Activated CD8-positive, alpha-beta memory T cell treated with anti-CD3 and anti-CD28 coated beads, Interleukin-2, amount 10 ng/mL, durations not matched to agents 7 days and 5 days (primary cell): ENCODE measurements around the gene FBXO30. TPM values are rescaled to one million over a fixed set of nuclear protein-coding genes. Genes with fewer than 3 reads are reported as not detected.

Experiments used
- ATAC-seq: fragments of 150-1000 bp; cut with Tn5 transposase; one replicate; pipeline ENCODE4 v1.10.0; 2021; ENCODE audit warnings: moderate library complexity
- CTCF ChIA-PET: fragments of 350-600 bp; sonication (Branson Sonifier 250); formaldehyde crosslinking; loops from one replicate; lab custom pipeline; 2021; ENCODE audit warnings: antibody characterized with exemption; lab: Charles Lee
- DNase-seq: peaks from one replicate; pipeline ENCODE4 v3.0.0-alpha.2; 2020
- H3K27ac Mint-ChIP-seq: one replicate; pipeline ENCODE4 v1.8.0; 2021; ENCODE audit warnings: mild to moderate bottlenecking, mixed read lengths
- H3K27me3 Mint-ChIP-seq: one replicate; pipeline ENCODE4 v1.8.0; 2021; ENCODE audit warnings: mixed read lengths
- H3K36me3 Mint-ChIP-seq: one replicate; pipeline ENCODE4 v1.8.0; 2021; ENCODE audit warnings: mild to moderate bottlenecking, mixed read lengths
- H3K4me1 Mint-ChIP-seq: one replicate; pipeline ENCODE4 v1.8.0; 2021; ENCODE audit warnings: mixed read lengths
- H3K4me3 Mint-ChIP-seq: one replicate; pipeline ENCODE4 v1.8.0; 2021; ENCODE audit warnings: mild to moderate bottlenecking, moderate library complexity, mixed read lengths
- H3K9me3 Mint-ChIP-seq: one replicate; pipeline ENCODE4 v1.8.0; 2022; ENCODE audit warnings: low read depth, mixed read lengths
- total RNA-seq, 2 experiments: library from RNA; stranded (reverse); gene quantifications; one replicate each; pipeline ENCODE4 v1.2.3, GENCODE V29; 2021

The FBXO30 gene
- total RNA-seq, 2 experiments from 2014 or later = 4.2 to 7.4 TPM

DNA sequence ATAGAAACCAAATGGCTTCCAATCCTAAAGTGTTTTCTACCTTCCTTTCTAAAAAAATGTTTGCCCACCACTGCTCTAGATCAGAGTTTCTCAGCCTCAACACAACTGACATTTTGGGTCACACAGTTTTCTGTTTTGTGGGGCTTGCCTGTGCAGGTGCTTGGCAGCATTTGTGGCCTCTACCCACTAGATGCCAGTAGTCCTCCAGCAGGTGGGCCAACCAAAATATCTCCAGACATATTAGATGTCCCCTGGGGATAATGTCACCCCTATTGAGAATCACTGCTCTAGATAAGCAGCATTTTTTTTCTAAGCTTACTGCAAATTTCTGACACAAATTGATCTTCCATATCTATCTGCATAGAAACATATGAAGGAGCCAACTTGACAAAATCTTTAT, 53.0 kb downstream of the FBXO30 start:
- Mint-ChIP-seq H3K27me3 (no peaks in the 10 kb centered on the region), H3K4me1 (no peaks in the 10 kb centered on the region), H3K9me3 (no peaks in the 10 kb centered on the region), H3K4me3 (no peak overlapping the region), H3K36me3 (no peaks in the 10 kb centered on the region), H3K27ac (no peak overlapping the region)
- no peak for DNase-seq
- no peak for ATAC-seq
- CTCF ChIA-PET = no interaction called here

DNA sequence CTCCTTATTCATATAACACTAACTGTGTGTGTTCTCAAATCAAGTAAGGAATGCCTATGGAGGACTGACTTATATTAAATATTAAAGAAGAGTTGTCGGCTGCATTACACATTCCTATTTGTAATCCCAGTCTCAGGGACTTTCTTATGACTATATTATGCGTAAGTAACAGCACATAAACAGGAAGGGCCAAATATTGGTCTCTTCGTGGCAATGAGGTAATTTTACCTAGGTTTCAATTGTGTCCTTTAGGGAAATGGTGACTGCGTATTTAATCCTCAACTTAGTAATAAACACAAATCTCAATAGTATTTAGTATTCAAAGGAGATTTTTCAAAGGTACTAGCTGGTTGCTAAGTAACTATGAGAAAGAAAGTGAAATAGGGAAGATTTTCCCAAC, 56.5 kb downstream of the FBXO30 start:
- Mint-ChIP-seq H3K4me3 (no peak overlapping the region), H3K4me1 (no peaks in the 10 kb centered on the region), H3K36me3 (no peaks in the 10 kb centered on the region), H3K27me3 (no peaks in the 10 kb centered on the region), H3K9me3 (no peaks in the 10 kb centered on the region), H3K27ac (no peak overlapping the region)
- no peak for ATAC-seq
- CTCF ChIA-PET = interaction anchor here (1.2 kb wide), 1 partner anchor 124 kb away, joined by 3 read pairs; no protein-coding TSS in a partner anchor
- no peak for DNase-seq

DNA sequence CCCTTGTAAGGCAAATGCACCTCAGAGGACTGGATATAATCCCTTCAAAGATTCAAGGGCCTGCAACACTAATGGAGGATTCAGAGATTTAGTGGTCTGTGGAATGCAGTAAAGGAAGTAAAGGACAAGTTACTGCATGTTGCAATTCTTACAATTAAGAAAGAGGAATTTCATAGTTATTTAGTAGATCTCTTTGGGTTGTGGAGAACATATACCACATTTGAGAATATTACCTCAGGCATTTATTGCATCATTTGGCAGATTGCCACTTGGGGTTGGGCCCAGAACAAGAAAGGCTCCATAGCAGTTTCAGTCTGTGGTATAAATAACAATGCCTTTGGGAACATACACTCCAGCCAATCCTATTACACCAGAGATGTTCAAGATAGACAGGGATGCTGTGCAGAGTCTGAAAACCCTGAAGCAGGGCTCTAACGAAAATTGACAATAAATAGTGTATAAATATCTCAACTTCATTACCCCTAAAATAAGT, 58.4 kb downstream of the FBXO30 start:
- Mint-ChIP-seq H3K9me3 (no peaks in the 10 kb centered on the region), H3K4me3 (no peak overlapping the region), H3K27ac (no peak overlapping the region), H3K27me3 (no peaks in the 10 kb centered on the region), H3K36me3 (no peaks in the 10 kb centered on the region), H3K4me1 (no peaks in the 10 kb centered on the region)
- CTCF ChIA-PET = no interaction called here
- ATAC-seq (no peak), DNase-seq (no peak)

DNA sequence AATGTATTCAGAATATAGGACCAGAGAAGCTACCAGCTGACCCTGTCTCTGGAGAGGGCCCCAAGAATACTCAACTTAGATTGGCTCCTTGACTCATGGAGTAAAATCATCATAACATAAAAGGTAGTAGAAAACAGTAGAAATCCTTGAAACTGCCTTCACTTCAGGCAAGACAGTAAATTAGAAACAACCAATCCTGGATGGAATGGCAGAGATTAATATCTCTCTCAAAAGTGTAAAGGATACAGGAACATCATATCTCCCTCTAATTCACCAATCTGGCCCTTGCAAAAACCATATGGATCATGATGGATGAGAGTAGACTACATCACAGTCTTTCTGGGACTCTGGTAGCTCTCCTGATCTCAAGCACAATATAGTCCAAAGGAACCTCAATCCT, 58.9 kb downstream of the FBXO30 start:
- Mint-ChIP-seq H3K9me3 (no peaks in the 10 kb centered on the region), H3K36me3 (no peaks in the 10 kb centered on the region), H3K4me3 (no peak overlapping the region), H3K27me3 (no peaks in the 10 kb centered on the region), H3K27ac (no peak overlapping the region), H3K4me1 (no peaks in the 10 kb centered on the region)
- CTCF ChIA-PET = no interaction called here
- ATAC-seq (no peak), DNase-seq (no peak)

DNA sequence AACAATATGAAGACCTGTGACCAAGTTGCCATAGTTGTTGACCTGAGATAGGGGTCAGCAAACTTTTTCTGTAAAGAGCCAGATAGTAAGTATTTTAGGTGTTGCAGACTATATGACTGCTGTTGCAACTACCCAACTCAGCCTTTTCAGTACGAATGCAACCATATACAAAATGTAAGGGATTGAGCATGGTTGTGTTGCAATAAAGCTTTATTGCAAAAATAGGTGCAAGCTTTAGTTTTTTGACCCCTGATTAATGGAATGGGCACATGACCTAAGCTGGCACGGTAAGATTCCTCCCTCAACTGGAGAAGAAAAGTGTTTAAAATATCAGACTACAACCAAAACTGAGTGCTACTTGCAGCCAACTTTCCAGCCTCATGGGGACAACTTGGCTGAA, 62.0 kb downstream of the FBXO30 start:
- Mint-ChIP-seq H3K27me3 (no peaks in the 10 kb centered on the region), H3K4me3 (no peak overlapping the region), H3K36me3 (no peaks in the 10 kb centered on the region), H3K27ac (no peak overlapping the region), H3K4me1 (peaks cover 8% of the 10 kb centered on the region), H3K9me3 (no peaks in the 10 kb centered on the region)
- ATAC-seq (no peak), DNase-seq (no peak)
- CTCF ChIA-PET = no interaction called here

DNA sequence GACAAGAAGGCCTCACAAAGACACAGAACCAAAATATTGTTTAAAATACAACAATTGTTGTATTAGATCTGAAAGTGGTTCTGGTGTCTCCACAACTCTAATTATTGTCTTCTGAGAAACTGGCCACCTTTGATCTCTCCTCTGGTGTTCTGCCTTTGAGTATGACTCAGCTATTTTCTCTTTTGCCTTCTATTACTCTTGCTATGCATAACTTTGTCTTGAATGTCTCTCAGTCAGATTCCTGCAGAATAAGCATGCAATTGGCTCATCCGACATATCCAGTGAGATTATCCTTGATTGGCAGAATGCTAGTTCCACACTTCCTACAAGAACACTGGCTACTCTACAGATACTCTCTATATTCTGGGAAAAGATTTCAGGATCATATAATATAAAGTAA, 65.0 kb downstream of the FBXO30 start:
- H3K27me3 Mint-ChIP-seq = peaks cover 3% of the 10 kb centered on the region
- CTCF ChIA-PET = no interaction called here
- H3K36me3 Mint-ChIP-seq = no peaks in the 10 kb centered on the region
- no peak for ATAC-seq
- DNase-seq = no peak
- H3K4me1 Mint-ChIP-seq = peaks cover 8% of the 10 kb centered on the region
- no peaks in the 10 kb centered on the region for H3K9me3 Mint-ChIP-seq
- no peak overlapping the region for H3K4me3 Mint-ChIP-seq
- H3K27ac Mint-ChIP-seq = no peak overlapping the region

DNA sequence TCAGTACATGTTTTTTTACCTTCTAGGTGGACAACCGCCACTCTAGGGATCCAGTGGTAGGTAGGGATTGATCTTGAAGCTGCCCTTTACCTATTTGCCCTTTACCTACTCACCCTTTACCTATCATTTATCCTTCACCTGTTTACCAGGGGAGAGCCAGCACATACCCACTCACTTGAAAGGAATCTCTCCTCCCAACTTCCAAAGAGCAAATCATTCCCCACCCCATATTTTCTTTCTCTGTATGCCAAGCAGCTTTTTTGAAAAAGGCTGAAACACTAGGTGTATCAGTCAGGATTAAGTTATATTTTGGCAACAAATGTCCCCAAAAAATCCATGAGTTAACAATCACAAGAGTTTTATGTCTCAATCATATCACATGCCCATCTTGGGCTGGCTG, 68.7 kb downstream of the FBXO30 start:
- peaks cover 8% of the 10 kb centered on the region for H3K4me1 Mint-ChIP-seq
- H3K27ac Mint-ChIP-seq = no peak overlapping the region
- peaks cover 3% of the 10 kb centered on the region for H3K27me3 Mint-ChIP-seq
- DNase-seq (no peak), ATAC-seq (no peak)
- CTCF ChIA-PET = no interaction called here
- H3K36me3 Mint-ChIP-seq = no peaks in the 10 kb centered on the region
- H3K9me3 Mint-ChIP-seq = no peaks in the 10 kb centered on the region
- H3K4me3 Mint-ChIP-seq = no peak overlapping the region

DNA sequence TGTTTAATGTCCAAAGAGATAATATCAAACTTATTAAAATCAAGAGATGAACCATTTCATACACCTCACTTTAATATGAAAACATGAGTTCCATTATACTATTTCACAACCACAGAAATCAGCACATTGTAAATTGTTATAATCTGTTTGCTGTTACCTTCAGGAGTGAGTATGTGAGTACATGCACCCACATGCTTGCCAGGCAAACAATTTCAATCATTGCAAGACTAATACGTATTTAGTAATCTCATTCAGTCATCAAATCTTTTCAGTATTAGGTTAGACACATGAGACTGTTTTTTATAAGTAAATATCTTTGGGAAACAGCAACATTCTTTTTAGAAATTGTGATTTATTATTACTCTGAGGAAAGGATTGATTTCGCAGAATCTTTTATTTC, 70.0 kb downstream of the FBXO30 start:
- peaks cover 3% of the 10 kb centered on the region for H3K27me3 Mint-ChIP-seq
- CTCF ChIA-PET = no interaction called here
- peaks cover 5% of the 10 kb centered on the region for H3K36me3 Mint-ChIP-seq
- peaks cover 4% of the 10 kb centered on the region for H3K4me1 Mint-ChIP-seq
- H3K9me3 Mint-ChIP-seq = no peaks in the 10 kb centered on the region
- DNase-seq = no peak
- no peak for ATAC-seq
- H3K4me3 Mint-ChIP-seq = no peak overlapping the region
- no peak overlapping the region for H3K27ac Mint-ChIP-seq

Other genes starting within 250 kb of the FBXO30 start
- gene EPM2A, start 79.3 kb downstream of the FBXO30 start, total RNA-seq = 1 to 10 TPM; 7.0 TPM
- 10 to 100 TPM; 15.2 to 17.8 TPM for gene SHPRH, start 149.6 kb upstream of the FBXO30 start, total RNA-seq
- not detected for gene GRM1, start 214.3 kb upstream of the FBXO30 start, total RNA-seq